ENCODE data around the gene BTNL8.

Gene BTNL8

GRCh38 chr5:180868960-180869359 is 30.0 kb upstream of the BTNL8 start:
- DNase-seq (ENCODE audit: low read depth): peak; percentile 76
- no peak overlapping the region for H3K4me3 ChIP-seq (ENCODE audit: control insufficient read depth, low read depth, low read length)
- TF ChIP-seq, protein P1, sequence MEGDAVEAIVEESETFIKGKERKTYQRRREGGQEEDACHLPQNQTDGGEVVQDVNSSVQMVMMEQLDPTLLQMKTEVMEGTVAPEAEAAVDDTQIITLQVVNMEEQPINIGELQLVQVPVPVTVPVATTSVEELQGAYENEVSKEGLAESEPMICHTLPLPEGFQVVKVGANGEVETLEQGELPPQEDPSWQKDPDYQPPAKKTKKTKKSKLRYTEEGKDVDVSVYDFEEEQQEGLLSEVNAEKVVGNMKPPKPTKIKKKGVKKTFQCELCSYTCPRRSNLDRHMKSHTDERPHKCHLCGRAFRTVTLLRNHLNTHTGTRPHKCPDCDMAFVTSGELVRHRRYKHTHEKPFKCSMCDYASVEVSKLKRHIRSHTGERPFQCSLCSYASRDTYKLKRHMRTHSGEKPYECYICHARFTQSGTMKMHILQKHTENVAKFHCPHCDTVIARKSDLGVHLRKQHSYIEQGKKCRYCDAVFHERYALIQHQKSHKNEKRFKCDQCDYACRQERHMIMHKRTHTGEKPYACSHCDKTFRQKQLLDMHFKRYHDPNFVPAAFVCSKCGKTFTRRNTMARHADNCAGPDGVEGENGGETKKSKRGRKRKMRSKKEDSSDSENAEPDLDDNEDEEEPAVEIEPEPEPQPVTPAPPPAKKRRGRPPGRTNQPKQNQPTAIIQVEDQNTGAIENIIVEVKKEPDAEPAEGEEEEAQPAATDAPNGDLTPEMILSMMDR (conservative IDR thresholded peaks at IDR 0.05; ENCODE audit: control insufficient read depth, insufficient read depth, low read depth, low read length): peak; percentile 93

DNA sequence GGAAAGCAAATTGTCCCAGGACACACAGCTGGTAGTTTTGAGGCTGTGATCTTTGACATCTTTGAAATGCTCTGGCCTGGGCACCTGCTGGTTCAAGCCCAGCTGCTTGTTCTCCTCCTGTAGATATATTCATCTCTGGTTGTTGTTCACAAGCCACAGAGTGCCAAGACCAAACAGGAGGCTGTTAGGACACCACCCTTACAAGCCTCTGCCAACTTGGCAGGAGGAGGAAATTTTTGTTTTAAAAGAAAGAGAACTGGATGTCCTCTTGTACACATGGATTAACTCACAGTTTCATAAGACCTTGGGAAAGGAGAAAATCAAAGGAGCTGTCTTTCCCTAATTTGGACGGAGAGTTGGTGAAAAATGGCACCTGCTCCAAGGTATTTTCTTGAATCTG is 29.4 kb upstream of the BTNL8 start:
- H3K4me3 ChIP-seq (ENCODE audit: control insufficient read depth, low read depth, low read length): no peak overlapping the region
- TF ChIP-seq, protein P1 (conservative IDR thresholded peaks at IDR 0.05; ENCODE audit: control insufficient read depth, insufficient read depth, low read depth, low read length): no peak
- DNase-seq (ENCODE audit: low read depth): no peak

DNA sequence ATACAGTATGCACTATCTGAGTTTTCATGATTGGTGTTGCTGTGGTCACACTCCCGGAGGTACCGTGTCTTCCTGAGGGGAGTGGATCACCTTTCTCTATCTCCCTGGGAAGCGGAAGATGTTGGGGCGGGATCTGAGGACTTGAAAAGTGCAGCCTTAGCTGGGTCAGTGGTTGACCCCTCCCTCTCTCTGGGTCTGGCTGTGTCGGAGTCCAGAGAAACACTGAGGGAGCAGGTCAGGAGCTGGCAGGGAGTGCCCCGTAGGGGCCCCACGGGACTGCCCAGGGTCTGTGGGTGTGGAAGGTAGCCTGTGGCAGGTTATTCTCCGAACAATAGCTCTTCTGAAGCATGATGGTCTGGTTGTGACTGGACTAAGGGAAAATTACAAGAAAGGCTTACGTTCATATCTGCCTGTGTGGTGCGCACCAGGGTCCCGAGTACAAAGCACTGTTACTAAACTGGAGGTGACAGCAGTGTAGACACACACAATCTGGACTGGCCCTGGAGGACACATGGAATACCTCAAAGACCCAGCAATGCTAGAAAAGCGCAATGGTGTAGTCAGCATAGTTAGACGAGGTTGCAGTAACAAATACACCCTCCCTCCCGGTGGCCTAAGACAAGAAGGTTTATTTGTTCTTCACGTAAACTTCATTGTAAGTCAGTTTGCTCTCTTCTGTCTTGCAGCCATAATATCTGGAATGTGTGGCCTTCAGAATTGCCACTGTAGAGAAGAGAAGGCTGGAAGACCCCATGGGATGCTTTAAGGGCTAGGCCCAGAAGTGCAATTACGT is 28.5 kb upstream of the BTNL8 start:
- no peak overlapping the region for H3K4me3 ChIP-seq (ENCODE audit: control insufficient read depth, low read depth, low read length)
- DNase-seq (ENCODE audit: low read depth): no peak
- TF ChIP-seq, protein P1 (conservative IDR thresholded peaks at IDR 0.05; ENCODE audit: control insufficient read depth, insufficient read depth, low read depth, low read length): no peak

DNA sequence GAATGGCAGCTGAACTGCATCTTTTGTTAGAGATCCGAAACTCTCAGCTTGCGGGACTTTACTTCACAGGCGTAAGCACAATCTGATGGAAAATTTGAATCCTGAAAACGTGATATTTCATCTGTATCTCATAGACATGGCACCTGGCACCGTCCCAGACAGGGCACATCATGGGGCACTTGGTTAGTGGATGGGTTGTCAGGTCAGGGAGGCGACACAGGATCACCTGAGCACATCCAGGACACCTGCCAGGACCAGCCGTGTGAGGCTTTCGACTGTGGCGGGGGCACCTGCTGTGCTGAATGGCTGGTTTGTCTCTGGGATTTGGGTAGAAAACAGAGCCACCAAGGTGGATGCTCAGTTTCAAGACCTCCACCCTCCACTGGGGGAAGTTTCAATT is 26.5 kb upstream of the BTNL8 start:
- no peak overlapping the region for H3K4me3 ChIP-seq (ENCODE audit: control insufficient read depth, low read depth, low read length)
- TF ChIP-seq, protein P1 (conservative IDR thresholded peaks at IDR 0.05; ENCODE audit: control insufficient read depth, insufficient read depth, low read depth, low read length): no peak
- DNase-seq (ENCODE audit: low read depth): no peak

DNA sequence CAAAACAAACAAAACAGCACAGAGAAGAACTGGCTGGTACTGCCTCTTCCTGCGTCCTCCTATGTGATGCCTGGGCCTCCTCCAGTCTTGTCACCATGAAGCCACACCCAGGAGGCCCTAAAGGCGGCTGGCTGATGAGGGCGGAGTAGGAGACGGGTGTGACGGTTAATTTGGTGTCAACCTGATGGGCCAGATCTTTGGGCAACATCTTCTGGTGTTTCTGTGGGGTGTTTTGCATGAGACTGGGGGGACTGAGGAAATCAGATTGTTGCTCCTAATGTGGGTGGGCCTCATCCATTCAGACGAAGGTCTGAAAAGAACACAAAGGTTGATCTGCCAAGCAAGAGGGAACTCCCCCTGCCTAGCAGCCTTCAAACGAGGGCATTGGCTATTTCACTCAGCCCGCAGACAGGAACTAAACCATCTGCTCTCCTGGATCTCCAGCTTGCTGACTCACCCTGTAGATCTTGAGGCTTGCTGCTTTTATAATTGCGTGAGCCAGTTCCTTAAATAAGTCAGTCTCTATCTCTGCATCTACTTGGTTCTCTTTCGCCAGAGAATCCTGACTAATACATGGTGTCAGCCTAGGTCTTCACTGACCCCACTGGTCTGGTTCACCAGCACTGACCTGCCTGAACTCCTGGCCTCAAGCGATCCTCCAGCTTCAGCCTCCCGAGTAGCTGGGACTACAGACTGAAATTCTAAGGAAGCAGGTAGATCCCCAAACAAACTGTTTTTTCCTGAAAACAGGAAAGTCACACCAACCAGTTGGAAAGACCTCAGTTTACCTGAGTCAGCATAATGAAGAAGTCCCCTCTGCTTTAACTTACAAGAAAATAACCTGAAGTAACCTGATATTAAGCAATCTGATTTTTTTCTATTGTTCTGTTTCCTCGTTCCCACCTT is 25.1 kb upstream of the BTNL8 start:
- TF ChIP-seq, protein P1 (conservative IDR thresholded peaks at IDR 0.05; ENCODE audit: control insufficient read depth, insufficient read depth, low read depth, low read length): no peak
- peak; percentile 42 for DNase-seq (ENCODE audit: low read depth)

DNA sequence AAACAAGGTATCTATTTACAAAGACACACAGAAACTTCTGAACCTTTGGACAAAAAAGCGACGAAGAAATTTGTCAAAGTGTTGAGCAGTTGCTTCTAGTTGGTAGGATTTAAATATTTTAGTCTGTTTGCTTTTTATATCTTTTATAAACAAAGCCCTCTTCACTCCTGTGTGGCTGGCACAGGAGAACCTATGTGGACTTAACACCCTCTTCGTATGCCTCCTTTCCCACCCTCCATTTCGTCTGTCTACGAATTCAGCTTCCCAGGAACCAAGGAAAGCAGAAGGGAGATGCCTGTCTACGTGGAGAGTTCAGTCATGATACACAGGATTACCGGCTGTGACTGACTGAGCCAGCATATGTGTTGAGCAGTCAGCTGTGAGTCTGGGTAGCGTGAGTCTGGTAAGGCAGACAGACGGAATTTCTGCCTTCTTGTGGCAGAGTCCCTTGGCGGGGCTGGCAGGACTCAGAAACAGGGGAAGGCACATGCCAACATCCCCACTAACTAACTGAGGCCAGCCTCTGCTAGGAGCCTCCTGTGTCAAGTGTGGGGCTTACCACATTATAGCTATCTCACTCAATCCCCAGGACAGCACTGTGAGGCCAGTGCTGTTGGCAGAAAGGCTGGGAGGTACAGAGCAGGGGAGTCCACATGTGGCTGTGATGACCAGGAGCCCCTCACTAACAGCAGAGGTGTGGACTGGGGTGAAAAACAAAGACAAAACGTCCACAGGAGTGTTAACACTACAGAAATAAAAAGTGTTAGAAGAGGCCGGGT is 24.0 kb upstream of the BTNL8 start:
- no peak for DNase-seq (ENCODE audit: low read depth)
- TF ChIP-seq, protein P1 (conservative IDR thresholded peaks at IDR 0.05; ENCODE audit: control insufficient read depth, insufficient read depth, low read depth, low read length): no peak
- H3K4me3 ChIP-seq (ENCODE audit: control insufficient read depth, low read depth, low read length): no peak overlapping the region

More for the DNA sequence above, 25.1 kb upstream of the BTNL8 start:
- no peak overlapping the region for H3K4me3 ChIP-seq (ENCODE audit: control insufficient read depth, low read depth, low read length)

Measured in fibroblast of mammary gland (primary cell).